Measurements from ENCODE around the gene DNAH9. TPM values are rescaled to one million over a fixed set of nuclear protein-coding genes. Genes with fewer than 3 reads are reported as not detected.

The DNAH9 gene
- total and polyA plus RNA-seq, 2 of the 8 experiments (the other 6 are each of a cell fraction or from before 2014, with no cell fraction given) = 0.21 to 0.86 TPM

GRCh38 chr17:11997972-11998233 is 399.6 kb downstream of the DNAH9 start:
- ChIA-PET CTCF (ENCODE audit: partially characterized antibody) (interaction anchor here (0.6 to 2.6 kb wide), 5 partner anchors 9 to 29 kb away, joined by 3 to 14 read pairs (median 4); no protein-coding TSS in a partner anchor), POLR2A (ENCODE audit: partially characterized antibody) (interaction anchor here (0.7 to 3.4 kb wide), 16 partner anchors 9 to 1429 kb away, joined by 3 to 49 read pairs (median 6); partner anchors contain the start of gene MAP2K4)
- Histone ChIP-seq H4K8ac (ENCODE audit: extremely low read depth, insufficient read depth, low read length) (peak overlapping the region; percentile 89; the same call in 1 of the 2 replicates), H3K4me1 (replicated peaks in 1 of 4; ENCODE audit: control insufficient read depth in 3 of 4, insufficient read depth in 4 of 4, low read length in 3 of 4) (0 out of 7 replicates have a peak, but pooled peaks cover 0 to 4% (median under 1%) of the 10 kb centered on the region in 4 experiments), H3K36me3 (ENCODE audit: control insufficient read depth in 2 of 4, insufficient read depth in 4 of 4, low read length in 3 of 4) (no peaks in the 10 kb centered on the region), H3K4me2 (ENCODE audit: insufficient read depth in 1 of 2, low read depth in 2 of 2, low read length in 2 of 2) (peak overlapping the region; percentile 81 to 99), H4K5ac (ENCODE audit: insufficient read length, low read depth, low read length) (peak overlapping the region; percentile 48), H3K27ac (ENCODE audit: low read depth, low read length) (peak overlapping the region; percentile 90), H2BK12ac (ENCODE audit: low read depth, low read length) (peak overlapping the region; percentile 95; the same call in 1 of the 2 replicates), H3K4ac (replicated peaks; ENCODE audit: insufficient read length, low read depth, low read length) (peak overlapping the region; percentile 3), H3K14ac (ENCODE audit: insufficient read length) (no peak overlapping the region), H3K9ac (replicated peaks in 1 of 4; ENCODE audit: extremely low read depth in 1 of 4, low read depth in 3 of 4, low read length in 3 of 4) (peak overlapping the region in 3 of 4 experiments; percentile 90 to 96 (median 91); a peak in 6 of 7 replicates), H2BK20ac (ENCODE audit: low read length) (0 out of 2 replicates have a peak overlapping the region, but pooled peaks have one; percentile 56), H3K18ac (ENCODE audit: extremely low read depth, low read length) (peak overlapping the region; percentile 93), H4K20me1 (replicated peaks in 1 of 2; ENCODE audit: control insufficient read depth in 1 of 2, insufficient read depth in 2 of 2, low read length in 2 of 2) (no peaks in the 10 kb centered on the region), H3K23me2 (ENCODE audit: low read depth, low read length) (peaks cover 7% of the 10 kb centered on the region), H2BK120ac (replicated peaks; ENCODE audit: low read depth, low read length) (no peak overlapping the region), H4K91ac (replicated peaks; ENCODE audit: insufficient read length, low read length) (peak overlapping the region; percentile 76), H3K27me3 (replicated peaks in 1 of 4; ENCODE audit: control insufficient read depth in 3 of 4, extremely low read depth in 1 of 4, insufficient read depth in 3 of 4, low read length in 3 of 4) (no peaks in the 10 kb centered on the region), H2BK15ac (ENCODE audit: low read length) (peak overlapping the region; percentile 97), H2AK5ac (ENCODE audit: low read depth, low read length) (peak overlapping the region; percentile 71; the same call in 1 of the 2 replicates), H2AFZ (ENCODE audit: low read length) (peak overlapping the region; percentile 95), H3K23ac (ENCODE audit: insufficient read length) (no peak overlapping the region), H3K79me1 (ENCODE audit: low read depth, low read length) (no peaks in the 10 kb centered on the region), H2BK5ac (ENCODE audit: low read depth, low read length) (peak overlapping the region; percentile 96), H3K9me3 (ENCODE audit: insufficient read depth in 2 of 2, low read depth in 1 of 2, low read length in 1 of 2) (no peaks in the 10 kb centered on the region), H3K56ac (replicated peaks; ENCODE audit: insufficient read length, low read depth, low read length) (no peak overlapping the region), H3K4me3 (ENCODE audit: extremely low read depth in 1 of 4, insufficient read depth in 2 of 4, low read depth in 3 of 4, low read length in 4 of 4) (peak overlapping the region; percentile 75 to 90 (median 80)), H3K79me2 (ENCODE audit: control insufficient read depth in 1 of 2, insufficient read depth in 2 of 2, low read length in 2 of 2) (0 out of 4 replicates have a peak, but pooled peaks cover 0 to 6% of the 10 kb centered on the region in 2 experiments)
- FAIRE-seq (no peak), DNase-seq (ENCODE audit: low read depth in 1 of 2, low spot score in 2 of 2) (no peak)
- 65% methylated on average over 4 of the region's 4 CpGs; no CpG with 5 or more reads in 1 of the 2 experiments for WGBS, 2 experiments (ENCODE audit: extremely low coverage in 1 of 2, insufficient coverage in 1 of 2, insufficient read length in 1 of 2, insufficient replicate concordance in 2 of 2, low coverage in 1 of 2, low lambda C conversion rate in 2 of 2, missing lambda C conversion rate in 1 of 2)
- TF ChIP-seq BCL11A (IDR thresholded peaks at IDR 0.05; ENCODE audit: low read depth in 2 of 2, low read length in 2 of 2) = no peak
- TF ChIP-seq EP300 (IDR thresholded peaks at IDR 0.05; ENCODE audit: borderline replicate concordance in 1 of 2, low read depth in 2 of 2, low read length in 2 of 2) = no peak
- TF ChIP-seq HDAC6 (IDR thresholded peaks at IDR 0.05; ENCODE audit: low read depth, low read length) = no peak
- TF ChIP-seq SIX5 (IDR thresholded peaks at IDR 0.05; ENCODE audit: low read depth, low read length) = no peak
- no peak for TF ChIP-seq ATF3 (IDR thresholded peaks at IDR 0.05; ENCODE audit: insufficient read depth, low read depth, low read length)
- no peak for TF ChIP-seq TCF12 (IDR thresholded peaks at IDR 0.05; ENCODE audit: low read depth, low read length)
- no peak for TF ChIP-seq NRF1 (IDR thresholded peaks at IDR 0.05; ENCODE audit: low read depth, low read length)
- TF ChIP-seq HDAC2 (IDR thresholded peaks at IDR 0.05; ENCODE audit: borderline replicate concordance in 1 of 2, low read depth in 2 of 2, low read length in 2 of 2) = no peak
- TF ChIP-seq GABPA (IDR thresholded peaks at IDR 0.05; ENCODE audit: borderline replicate concordance, insufficient read depth, low read length) = no peak
- no peak for TF ChIP-seq SP2 (IDR thresholded peaks at IDR 0.05; ENCODE audit: low read length)
- no peak for TF ChIP-seq ZNF274 (IDR thresholded peaks at IDR 0.05; ENCODE audit: borderline replicate concordance, extremely low read depth, low read length)
- no peak for TF ChIP-seq SP4 (IDR thresholded peaks at IDR 0.05; ENCODE audit: low read length)
- TF ChIP-seq RBBP5 (IDR thresholded peaks at IDR 0.05; ENCODE audit: borderline replicate concordance, low read depth, low read length) = no peak

Measured in H1 (cell line).